GM18867 (cell line): Measurements from ENCODE around the gene L3MBTL3.
A peak's percentile ranks its signal among the peaks of the same experiment; 100 is the strongest.
"Not testable (repeated sequence)": the region's sequence is repeated elsewhere in the genome, so short reads cannot be mapped to it uniquely, and the experiment has no call there.

Source experiments
- ATAC-seq: cut with Tn5 transposase; IDR thresholded peaks from one replicate; pipeline ENCODE4 v1.9.1; 2021; ENCODE audit warnings: mild to moderate bottlenecking, moderate library complexity; ENCODE audit not compliant: unreplicated experiment

The L3MBTL3 gene

DNA sequence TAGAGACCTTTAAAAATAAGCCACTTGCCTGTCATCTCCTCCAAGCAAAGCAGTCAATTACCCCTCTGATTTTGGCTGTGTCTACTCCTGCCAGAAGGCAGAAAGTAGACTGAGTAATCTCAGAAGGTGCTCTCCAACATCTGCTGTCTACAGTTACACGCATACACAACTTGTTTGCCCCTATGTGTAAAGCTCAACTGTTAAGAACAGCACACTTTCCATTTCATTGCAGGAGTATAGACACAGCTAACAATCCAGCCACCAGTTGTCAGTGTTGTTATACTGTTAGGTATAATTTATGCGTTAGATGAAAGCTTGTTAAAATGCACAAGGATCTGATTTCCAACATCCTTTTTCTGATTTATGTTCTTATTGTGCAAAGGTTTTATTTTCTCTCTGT lies 116.2 kb downstream of the L3MBTL3 start:
- no peak for ATAC-seq

DNA sequence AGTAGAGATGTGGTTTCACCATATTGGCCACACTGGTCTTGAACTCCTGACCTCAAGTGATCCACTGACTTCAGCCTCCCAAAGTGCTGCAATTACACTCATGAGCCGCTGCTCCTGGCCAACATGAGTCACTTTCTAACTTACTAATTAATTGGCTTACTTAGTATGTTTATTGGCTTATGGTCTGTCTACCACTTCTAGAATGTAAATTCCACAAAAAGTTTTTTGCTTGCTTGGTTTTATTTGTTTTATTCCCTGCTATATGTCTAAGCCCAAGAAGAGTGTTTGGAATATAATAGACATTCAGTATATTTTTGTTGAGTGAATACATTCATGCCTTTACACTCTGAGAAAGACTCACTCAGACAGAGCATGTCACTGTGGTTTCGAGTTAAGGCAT lies 118.4 kb downstream of the L3MBTL3 start:
- no peak for ATAC-seq

DNA sequence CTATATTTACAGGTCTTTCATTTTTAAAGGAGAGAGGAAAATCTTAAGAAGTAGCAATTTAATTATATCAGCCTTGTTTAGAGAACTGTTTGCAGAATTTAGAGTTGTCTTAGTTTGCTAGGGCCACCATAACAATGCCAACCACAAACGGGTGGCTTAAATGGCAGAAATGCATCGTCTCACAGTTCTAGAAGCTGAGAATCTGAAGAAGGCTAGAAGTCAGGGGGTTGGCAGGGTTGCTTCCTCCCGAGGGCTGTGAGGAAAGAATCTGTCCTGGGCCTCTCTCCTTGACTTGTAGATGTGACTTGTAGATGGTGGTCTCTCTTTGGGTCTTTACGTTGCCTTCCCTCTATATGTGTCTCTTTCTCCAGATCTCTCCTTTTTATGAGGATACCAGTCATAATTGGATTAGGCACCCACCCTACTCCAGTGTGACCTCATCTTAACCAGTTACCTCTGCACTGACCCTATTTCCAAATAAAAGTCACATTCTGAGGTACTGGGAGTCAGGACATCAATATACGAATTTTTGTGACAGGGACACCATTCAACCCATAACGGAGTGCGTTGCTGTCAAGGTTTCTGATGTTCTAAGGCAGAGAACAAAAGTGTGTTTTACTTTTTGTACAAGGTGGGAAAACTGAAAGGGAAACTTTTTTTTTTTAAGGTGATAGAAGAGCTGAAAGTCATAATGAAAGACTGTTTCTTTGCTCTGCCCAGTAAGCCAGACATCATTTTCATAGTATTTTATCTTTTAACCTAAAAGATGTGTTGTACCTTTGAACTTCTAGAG lies 119.9 kb downstream of the L3MBTL3 start:
- ATAC-seq = peak; percentile 90

- peak; percentile 51 for ATAC-seq
Measured at GRCh38 chr6:130138909-130139242, 120.5 kb downstream of the L3MBTL3 start.

GRCh38 chr6:130140084-130140483 lies 121.7 kb downstream of the L3MBTL3 start:
- ATAC-seq = no peak

DNA sequence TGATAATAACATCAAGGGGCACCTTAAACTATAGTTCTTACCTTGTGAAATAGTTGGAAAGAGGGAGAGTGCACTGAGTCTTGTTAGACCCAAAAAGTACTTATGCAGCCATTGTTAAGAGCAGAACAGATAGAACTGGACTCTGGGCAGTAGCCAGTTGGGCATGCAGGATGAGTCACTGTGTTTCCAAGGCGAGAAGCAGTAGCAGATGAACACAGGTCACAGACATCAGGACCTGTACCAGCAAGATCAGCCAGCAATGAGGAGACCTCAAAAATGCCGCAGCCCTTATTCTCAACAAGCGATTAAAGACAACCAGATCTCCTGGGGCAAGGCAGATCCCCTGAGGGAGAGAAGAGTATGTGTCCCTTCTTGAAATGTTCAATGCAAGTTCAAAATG lies 125.3 kb downstream of the L3MBTL3 start:
- no peak for ATAC-seq

DNA sequence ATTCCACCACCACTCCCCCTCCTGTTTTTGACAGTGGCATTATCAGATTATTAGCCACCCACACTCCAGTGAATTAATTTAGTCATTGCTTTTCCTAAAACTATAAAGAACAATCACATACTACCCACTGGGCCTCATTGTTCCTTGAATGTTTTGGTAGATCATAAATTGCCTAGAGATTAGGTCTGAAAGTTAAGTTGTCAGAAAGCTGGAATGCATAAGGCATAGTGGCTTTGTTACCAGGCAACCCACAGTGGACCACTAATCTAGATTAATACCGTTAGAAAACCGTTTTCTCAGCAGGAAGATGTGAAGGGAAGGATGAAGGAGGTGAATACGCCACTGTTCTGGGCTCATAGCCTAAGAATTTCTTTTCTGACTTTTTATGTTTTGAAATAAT lies 128.7 kb downstream of the L3MBTL3 start:
- no peak for ATAC-seq

DNA sequence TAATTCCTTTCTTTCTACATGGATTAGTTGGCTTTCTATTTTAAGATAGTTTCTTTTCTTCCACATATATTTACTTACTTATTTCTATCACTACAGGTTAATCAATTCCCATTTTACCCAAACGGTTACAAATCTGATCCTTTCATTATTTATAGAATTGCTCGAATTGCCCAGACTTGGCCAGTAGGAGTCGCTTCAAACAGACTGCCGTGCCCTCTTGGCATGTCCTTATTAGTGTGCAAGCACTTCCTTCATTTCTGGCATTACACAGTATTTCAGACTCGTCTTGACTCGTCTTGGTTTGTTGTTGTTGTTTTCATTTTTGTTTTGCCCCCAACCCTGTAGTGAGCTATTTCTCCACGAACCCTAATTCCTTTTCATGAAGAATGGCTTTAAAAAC lies 129.8 kb downstream of the L3MBTL3 start:
- peak; percentile 86 for ATAC-seq

- not testable (repeated sequence) for ATAC-seq
Measured at GRCh38 chr6:130149016-130149415, 130.6 kb downstream of the L3MBTL3 start.

GRCh38 chr6:130150906-130151305 lies 132.5 kb downstream of the L3MBTL3 start:
- no peak for ATAC-seq

- ATAC-seq = no peak
Measured at GRCh38 chr6:130152908-130153510, 134.6 kb downstream of the L3MBTL3 start.

DNA sequence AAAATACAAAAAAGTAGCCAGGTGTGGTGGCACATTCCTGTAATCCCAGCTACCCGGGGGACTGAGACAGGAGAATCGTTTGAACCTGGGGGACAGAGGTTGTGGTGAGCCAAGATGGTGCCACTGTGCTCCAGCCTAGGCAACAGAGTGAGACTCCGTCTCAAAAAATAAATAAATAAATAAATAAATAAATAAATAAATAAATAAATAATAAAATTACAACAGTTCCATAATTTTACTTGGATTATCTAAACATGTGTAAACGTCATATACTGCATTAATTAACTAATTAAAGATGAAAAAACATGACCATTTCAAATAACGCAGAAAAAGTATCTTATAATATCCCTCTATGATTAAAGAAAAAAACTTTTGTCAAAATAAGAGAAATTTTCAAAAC lies 138.5 kb downstream of the L3MBTL3 start:
- no peak for ATAC-seq

DNA sequence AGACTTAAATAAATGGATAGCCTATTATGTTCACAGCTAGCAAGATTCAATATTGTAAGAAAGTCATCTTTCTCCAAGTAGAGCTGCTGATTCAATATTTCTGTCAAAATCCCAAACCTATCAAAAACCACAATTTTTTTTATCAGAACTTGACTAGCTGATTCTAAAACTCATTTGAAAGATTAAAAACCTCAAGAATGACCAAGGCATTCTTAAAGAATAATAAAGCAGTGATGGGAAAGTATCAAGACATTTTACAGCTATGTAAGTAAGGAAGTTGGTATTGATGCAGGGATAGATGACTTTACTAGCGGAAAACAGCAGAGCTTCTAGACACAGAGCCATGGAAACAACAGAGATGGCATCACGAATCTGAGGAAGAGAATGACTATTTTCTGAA lies 139.7 kb downstream of the L3MBTL3 start:
- ATAC-seq = no peak

DNA sequence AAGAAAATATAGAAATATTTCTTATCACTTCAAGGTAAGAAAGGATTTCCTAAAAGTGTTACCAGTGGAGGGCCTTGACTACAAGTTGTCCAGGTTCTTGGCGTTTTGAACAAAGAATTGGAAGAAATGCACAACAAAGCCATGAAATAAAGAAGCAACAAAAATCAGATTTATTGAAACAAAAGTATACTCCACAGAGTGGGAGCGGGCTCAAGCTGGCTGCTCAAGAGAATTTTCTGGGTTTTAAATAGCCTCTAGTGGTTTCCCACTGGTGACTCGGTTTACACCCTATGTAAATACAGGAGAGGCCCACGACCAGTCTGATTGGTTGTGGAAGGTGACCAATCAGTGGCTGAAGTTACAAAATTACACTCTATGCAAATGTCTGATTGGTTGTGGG lies 140.2 kb downstream of the L3MBTL3 start:
- ATAC-seq = no peak

DNA sequence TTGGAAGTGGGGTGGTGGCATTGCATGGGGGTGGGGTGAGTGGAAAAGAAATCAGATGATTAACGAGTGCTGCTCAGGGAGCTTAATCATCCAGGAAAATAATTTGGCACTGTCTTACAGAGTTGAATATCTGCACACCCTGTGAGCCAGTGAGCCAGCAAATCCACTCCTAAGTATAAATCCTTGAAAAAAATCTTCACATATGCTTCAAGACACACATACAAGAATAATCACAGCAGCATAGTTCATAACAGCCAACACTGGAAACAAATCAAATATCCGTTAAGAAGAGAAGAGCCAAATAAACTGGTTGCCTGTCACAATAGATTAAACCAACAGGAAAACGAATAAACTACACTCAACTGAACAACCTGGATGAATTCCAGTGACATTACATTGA lies 141.6 kb downstream of the L3MBTL3 start:
- no peak for ATAC-seq

- ATAC-seq = no peak
Measured at GRCh38 chr6:130161683-130162404, 143.5 kb downstream of the L3MBTL3 start.

DNA sequence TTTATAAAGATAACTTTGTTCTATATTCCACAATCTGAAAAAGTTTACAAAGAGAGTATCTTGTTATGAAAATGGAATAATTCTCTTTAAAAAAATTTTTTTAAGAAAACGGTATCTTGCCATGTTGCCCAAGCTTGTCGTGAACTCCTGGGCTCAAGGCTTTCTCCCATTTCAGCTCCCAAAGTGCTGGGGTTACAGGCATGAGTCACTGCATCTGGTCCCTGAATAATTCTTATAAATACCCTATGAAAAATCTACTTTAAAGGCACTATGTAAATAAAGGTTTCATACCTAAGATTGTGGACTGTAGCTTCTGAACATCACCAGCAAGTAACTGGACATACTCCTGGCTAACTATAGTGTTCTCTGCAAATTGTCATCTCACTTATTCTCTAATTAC lies 144.0 kb downstream of the L3MBTL3 start:
- ATAC-seq = no peak

DNA sequence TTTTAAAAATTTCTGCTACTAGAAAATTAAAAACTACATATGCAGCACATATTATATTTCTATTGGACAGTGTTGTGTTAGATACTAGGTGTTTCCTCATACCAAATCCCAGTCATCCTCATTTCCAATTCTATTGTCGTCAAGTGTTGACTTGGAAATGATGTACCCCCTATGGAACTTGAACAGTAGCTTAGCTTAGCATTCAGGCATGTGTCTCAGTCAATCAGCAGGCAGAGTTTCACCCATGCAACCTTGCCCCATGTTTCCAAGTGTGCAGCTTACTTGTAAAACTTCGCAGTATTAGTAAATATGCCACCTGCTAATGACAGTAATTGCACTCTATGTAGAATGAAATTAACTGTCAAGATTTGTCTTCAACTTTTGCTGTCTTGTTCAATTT lies 144.9 kb downstream of the L3MBTL3 start:
- no peak for ATAC-seq

GRCh38 chr6:130164251-130164650 lies 145.9 kb downstream of the L3MBTL3 start:
- ATAC-seq = no peak

DNA sequence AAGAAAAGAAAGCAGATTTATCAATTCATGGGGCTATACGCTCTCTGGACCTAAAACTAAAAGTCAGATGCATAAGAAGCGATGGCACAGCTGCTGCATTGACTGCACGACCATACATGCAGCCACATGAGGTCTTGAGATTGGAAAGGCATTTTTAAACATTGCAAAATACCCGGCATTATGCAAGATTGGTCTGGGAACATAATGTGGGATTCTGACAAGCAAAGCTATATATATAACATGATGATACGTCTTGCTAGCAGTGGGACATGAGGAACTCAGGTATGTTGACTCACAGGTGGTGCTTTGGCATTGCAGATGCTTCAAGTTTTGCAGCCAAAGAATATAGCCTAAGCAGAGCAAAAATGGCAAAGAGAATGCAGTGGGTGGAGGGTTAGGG lies 149.3 kb downstream of the L3MBTL3 start:
- ATAC-seq = no peak

DNA sequence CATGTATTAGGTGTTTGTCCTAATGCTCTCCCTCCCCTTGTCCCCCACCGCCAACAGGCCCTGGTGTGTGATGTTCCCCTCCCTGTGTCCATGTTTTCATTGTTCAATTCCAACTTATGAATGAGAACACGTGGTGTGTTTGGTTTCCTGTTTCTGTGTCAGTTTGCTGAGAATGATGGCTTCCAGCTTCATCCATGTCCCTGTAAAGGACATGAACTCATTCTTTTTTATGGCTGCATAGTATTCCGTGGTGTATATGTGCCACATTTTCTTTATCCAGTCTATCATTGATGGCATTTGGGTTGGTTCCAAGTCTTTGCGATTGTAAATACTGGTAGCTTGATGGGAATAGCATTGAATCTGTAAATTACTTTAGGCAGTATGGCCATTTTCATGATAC lies 151.8 kb downstream of the L3MBTL3 start:
- not testable (repeated sequence) for ATAC-seq

DNA sequence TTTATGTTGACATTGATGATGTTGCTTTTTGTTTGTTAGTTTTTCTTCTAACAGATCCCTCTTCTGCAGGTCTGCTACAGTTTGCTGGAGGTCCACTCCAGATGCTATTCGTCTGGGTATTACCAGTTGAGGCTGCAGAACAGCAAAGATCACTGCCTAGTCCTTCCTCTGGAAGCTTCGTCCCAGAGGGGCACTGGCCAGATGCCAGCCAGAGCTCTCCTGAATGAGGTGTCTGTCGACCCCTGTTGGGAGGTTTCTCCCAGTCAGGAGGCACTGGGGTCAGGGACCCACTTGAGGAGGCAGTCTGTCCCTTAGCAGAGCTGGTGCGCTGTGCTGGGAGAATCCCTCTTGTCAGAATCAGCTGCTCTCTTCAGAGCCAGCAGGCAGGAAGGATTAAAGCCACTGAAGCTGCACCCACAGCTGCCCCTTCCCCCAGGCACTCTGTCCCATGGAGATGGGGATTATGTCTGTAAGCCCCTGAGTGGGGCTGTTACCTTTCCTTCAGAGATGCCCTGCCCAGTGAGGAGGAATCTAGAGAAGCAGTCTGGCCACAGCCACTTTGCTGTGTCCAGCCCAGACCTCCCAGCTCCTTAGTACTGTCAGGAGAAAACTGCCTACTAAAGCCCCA lies 155.1 kb downstream of the L3MBTL3 start:
- not testable (repeated sequence) for ATAC-seq
